ENCODE results near the gene PRMT7. TPM values are rescaled to one million over a fixed set of nuclear protein-coding genes. Genes with fewer than 3 reads are reported as not detected.

PRMT7 gene
- polyA plus RNA-seq, 3 donors = 15.0 to 41.1 (median 15.2) TPM

- Mint-ChIP-seq H3K36me3 (no peaks in the 10 kb centered on the region), H3K27ac (no peak overlapping the region), H3K4me3 (no peak overlapping the region), H3K9me3 (no peaks in the 10 kb centered on the region), H3K27me3 (ENCODE audit: low read depth in 3 of 3) (peaks cover 7 to 25% (median 8%) of the 10 kb centered on the region in 3 donors), H3K4me1 (peaks cover 7% of the 10 kb centered on the region)
- DNase-seq = no peak
- WGBS (ENCODE audit: insufficient coverage) = 95% methylated on average over 11 of the region's 11 CpGs
- H3K4me3 ChIP-seq (replicated peaks in 1 of 3; ENCODE audit: low read depth in 2 of 3, low read length in 3 of 3) = no peak overlapping the region
- no peak overlapping the region for H3K4me2 ChIP-seq (replicated peaks; ENCODE audit: extremely low read depth, low read length, poor library complexity, severe bottlenecking)
- no peak overlapping the region for H2AFZ ChIP-seq (ENCODE audit: insufficient read depth, low read depth, low read length, poor library complexity, severe bottlenecking)
- H4K20me1 ChIP-seq (ENCODE audit: insufficient read depth, low read length) = no peaks in the 10 kb centered on the region
- no peaks in the 10 kb centered on the region for H3K9me3 ChIP-seq (replicated peaks in 1 of 2; ENCODE audit: control insufficient read depth in 1 of 2, insufficient read depth in 1 of 2, low read length in 2 of 2)
- intact Hi-C loops (cut with micrococcal nuclease) = no loop called here
- H3K9ac ChIP-seq (ENCODE audit: insufficient read depth, low read length, poor library complexity, severe bottlenecking) = no peak overlapping the region
- no peak overlapping the region for H3K27ac ChIP-seq (ENCODE audit: low read depth in 1 of 2, low read length in 2 of 2)
- peaks cover 3 to 5% of the 10 kb centered on the region in 2 donors for H3K4me1 ChIP-seq (ENCODE audit: control insufficient read depth in 1 of 2, insufficient read depth in 2 of 2, low read length in 2 of 2)
- H3K27me3 ChIP-seq (ENCODE audit: control insufficient read depth in 2 of 2, insufficient read depth in 2 of 2, low read length in 2 of 2) = peaks cover 0 to 2% of the 10 kb centered on the region in 2 donors
- H3K79me2 ChIP-seq (ENCODE audit: insufficient read depth, low read length) = no peaks in the 10 kb centered on the region
- H3K36me3 ChIP-seq (replicated peaks in 1 of 2; ENCODE audit: control insufficient read depth in 1 of 2, insufficient read depth in 2 of 2, low read length in 2 of 2) = no peaks in the 10 kb centered on the region
- TF ChIP-seq CTCF (IDR thresholded peaks at IDR 0.05) = no peak
Measured at GRCh38 chr16:68375801-68376536, 65.2 kb downstream of the PRMT7 start.

- Mint-ChIP-seq H3K4me1 (peaks cover 7% of the 10 kb centered on the region), H3K9me3 (peaks cover 0 to 4% (median 0%) of the 10 kb centered on the region in 7 donors), H3K36me3 (no peaks in the 10 kb centered on the region), H3K27ac (no peak overlapping the region), H3K27me3 (ENCODE audit: low read depth in 3 of 3) (peaks cover 7 to 25% (median 8%) of the 10 kb centered on the region in 3 donors), H3K4me3 (no peak overlapping the region)
- H3K9ac ChIP-seq (ENCODE audit: insufficient read depth, low read length, poor library complexity, severe bottlenecking) = no peak overlapping the region
- WGBS (ENCODE audit: insufficient coverage) = 87% methylated on average over 5 of the region's 6 CpGs
- intact Hi-C loops (cut with micrococcal nuclease) = no loop called here
- no peak overlapping the region for H3K4me3 ChIP-seq (replicated peaks in 1 of 3; ENCODE audit: low read depth in 2 of 3, low read length in 3 of 3)
- no peaks in the 10 kb centered on the region for H4K20me1 ChIP-seq (ENCODE audit: insufficient read depth, low read length)
- no peaks in the 10 kb centered on the region for H3K79me2 ChIP-seq (ENCODE audit: insufficient read depth, low read length)
- H3K27ac ChIP-seq (ENCODE audit: low read depth in 1 of 2, low read length in 2 of 2) = no peak overlapping the region
- H2AFZ ChIP-seq (ENCODE audit: insufficient read depth, low read depth, low read length, poor library complexity, severe bottlenecking) = no peak overlapping the region
- no peaks in the 10 kb centered on the region for H3K9me3 ChIP-seq (replicated peaks in 1 of 2; ENCODE audit: control insufficient read depth in 1 of 2, insufficient read depth in 1 of 2, low read length in 2 of 2)
- H3K27me3 ChIP-seq (ENCODE audit: control insufficient read depth in 2 of 2, insufficient read depth in 2 of 2, low read length in 2 of 2) = peaks cover 0 to 2% of the 10 kb centered on the region in 2 donors
- TF ChIP-seq CTCF (IDR thresholded peaks at IDR 0.05) = no peak
- no peak for DNase-seq
- no peaks in the 10 kb centered on the region for H3K4me1 ChIP-seq (ENCODE audit: control insufficient read depth in 1 of 2, insufficient read depth in 2 of 2, low read length in 2 of 2)
- H3K36me3 ChIP-seq (replicated peaks in 1 of 2; ENCODE audit: control insufficient read depth in 1 of 2, insufficient read depth in 2 of 2, low read length in 2 of 2) = no peaks in the 10 kb centered on the region
- no peak overlapping the region for H3K4me2 ChIP-seq (replicated peaks; ENCODE audit: extremely low read depth, low read length, poor library complexity, severe bottlenecking)
Measured at GRCh38 chr16:68376590-68376989, 65.8 kb downstream of the PRMT7 start.

All from CD14-positive monocyte (primary cell).